ENCODE measurements around the gene DNAJB14. TPM values are rescaled to one million over a fixed set of nuclear protein-coding genes. Genes with fewer than 3 reads are reported as not detected.

DNAJB14 gene
- total RNA-seq, 1 experiment from 2014 or later = 39.9 TPM

DNA sequence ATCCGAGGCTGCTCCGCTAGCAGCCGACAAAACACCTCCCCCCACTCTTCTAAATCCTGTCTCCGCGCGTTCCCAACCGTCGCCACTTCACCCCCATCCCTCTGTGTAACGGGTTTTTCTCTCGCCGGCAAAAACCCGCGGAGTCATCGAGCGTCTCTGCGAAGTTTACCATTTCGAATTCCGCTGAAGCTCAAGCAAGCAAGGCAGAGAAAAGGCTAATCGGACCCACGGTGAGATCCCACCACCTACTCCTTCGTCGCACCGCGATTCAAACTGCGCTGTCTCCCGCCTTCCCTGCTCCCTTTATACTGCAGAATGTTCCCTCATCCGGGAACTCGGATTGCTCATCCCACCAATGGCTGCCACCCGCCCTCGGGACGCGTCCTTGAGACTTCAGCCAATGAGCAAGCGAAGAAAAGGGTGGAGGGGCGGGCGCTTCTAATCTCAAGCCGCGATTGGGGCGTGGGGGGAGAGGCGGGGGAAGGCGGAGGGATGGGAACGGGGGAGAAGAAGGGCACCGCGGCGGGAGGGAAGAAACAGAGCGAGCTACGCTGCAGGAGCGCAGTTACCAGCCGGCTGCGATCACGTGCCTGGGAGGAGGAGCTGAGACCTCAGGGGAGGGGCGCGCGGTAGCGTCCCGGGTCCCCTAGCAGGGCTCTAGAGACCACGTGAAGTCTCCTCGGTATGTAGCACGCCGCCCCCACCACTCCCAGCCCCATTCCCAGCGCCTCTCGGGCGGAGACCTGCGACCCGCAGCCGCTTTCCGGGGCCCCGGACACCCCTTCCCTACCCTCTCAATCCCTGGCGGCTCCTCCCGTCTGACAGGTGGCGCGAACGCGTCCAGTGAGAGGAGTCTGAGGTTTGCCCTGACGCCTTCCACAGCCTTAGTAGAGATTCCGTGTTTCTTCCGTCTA is 3.8 kb upstream of the DNAJB14 start, which contains the start of gene H2AZ1 (continued):
- TF ChIP-seq, protein P1, sequence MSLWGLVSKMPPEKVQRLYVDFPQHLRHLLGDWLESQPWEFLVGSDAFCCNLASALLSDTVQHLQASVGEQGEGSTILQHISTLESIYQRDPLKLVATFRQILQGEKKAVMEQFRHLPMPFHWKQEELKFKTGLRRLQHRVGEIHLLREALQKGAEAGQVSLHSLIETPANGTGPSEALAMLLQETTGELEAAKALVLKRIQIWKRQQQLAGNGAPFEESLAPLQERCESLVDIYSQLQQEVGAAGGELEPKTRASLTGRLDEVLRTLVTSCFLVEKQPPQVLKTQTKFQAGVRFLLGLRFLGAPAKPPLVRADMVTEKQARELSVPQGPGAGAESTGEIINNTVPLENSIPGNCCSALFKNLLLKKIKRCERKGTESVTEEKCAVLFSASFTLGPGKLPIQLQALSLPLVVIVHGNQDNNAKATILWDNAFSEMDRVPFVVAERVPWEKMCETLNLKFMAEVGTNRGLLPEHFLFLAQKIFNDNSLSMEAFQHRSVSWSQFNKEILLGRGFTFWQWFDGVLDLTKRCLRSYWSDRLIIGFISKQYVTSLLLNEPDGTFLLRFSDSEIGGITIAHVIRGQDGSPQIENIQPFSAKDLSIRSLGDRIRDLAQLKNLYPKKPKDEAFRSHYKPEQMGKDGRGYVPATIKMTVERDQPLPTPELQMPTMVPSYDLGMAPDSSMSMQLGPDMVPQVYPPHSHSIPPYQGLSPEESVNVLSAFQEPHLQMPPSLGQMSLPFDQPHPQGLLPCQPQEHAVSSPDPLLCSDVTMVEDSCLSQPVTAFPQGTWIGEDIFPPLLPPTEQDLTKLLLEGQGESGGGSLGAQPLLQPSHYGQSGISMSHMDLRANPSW (CRISPR knock-in tag; conservative IDR thresholded peaks at IDR 0.05; ENCODE audit: low read depth) = no peak
- TF ChIP-seq, protein P2, sequence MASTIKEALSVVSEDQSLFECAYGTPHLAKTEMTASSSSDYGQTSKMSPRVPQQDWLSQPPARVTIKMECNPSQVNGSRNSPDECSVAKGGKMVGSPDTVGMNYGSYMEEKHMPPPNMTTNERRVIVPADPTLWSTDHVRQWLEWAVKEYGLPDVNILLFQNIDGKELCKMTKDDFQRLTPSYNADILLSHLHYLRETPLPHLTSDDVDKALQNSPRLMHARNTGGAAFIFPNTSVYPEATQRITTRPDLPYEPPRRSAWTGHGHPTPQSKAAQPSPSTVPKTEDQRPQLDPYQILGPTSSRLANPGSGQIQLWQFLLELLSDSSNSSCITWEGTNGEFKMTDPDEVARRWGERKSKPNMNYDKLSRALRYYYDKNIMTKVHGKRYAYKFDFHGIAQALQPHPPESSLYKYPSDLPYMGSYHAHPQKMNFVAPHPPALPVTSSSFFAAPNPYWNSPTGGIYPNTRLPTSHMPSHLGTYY (CRISPR knock-in tag; IDR thresholded peaks at IDR 0.05) = peak; percentile 68; the same call in 1 of the 2 replicates
- no peak for TF ChIP-seq TCF7 (CRISPR knock-in tag; IDR thresholded peaks at IDR 0.05; ENCODE audit: low read depth)
- TF ChIP-seq CREB1 (CRISPR knock-in tag; IDR thresholded peaks at IDR 0.05) = no peak
- peak; percentile 60; the same call in 1 of the 2 replicates for TF ChIP-seq PRRX2 (CRISPR knock-in tag; IDR thresholded peaks at IDR 0.05)
- TF ChIP-seq SMAD4 (CRISPR knock-in tag; IDR thresholded peaks at IDR 0.05) = no peak
- TF ChIP-seq ETV6 (CRISPR knock-in tag; IDR thresholded peaks at IDR 0.05) = 0 out of 2 replicates have a peak, but pooled peaks have one; percentile 34
- TF ChIP-seq, protein P3, sequence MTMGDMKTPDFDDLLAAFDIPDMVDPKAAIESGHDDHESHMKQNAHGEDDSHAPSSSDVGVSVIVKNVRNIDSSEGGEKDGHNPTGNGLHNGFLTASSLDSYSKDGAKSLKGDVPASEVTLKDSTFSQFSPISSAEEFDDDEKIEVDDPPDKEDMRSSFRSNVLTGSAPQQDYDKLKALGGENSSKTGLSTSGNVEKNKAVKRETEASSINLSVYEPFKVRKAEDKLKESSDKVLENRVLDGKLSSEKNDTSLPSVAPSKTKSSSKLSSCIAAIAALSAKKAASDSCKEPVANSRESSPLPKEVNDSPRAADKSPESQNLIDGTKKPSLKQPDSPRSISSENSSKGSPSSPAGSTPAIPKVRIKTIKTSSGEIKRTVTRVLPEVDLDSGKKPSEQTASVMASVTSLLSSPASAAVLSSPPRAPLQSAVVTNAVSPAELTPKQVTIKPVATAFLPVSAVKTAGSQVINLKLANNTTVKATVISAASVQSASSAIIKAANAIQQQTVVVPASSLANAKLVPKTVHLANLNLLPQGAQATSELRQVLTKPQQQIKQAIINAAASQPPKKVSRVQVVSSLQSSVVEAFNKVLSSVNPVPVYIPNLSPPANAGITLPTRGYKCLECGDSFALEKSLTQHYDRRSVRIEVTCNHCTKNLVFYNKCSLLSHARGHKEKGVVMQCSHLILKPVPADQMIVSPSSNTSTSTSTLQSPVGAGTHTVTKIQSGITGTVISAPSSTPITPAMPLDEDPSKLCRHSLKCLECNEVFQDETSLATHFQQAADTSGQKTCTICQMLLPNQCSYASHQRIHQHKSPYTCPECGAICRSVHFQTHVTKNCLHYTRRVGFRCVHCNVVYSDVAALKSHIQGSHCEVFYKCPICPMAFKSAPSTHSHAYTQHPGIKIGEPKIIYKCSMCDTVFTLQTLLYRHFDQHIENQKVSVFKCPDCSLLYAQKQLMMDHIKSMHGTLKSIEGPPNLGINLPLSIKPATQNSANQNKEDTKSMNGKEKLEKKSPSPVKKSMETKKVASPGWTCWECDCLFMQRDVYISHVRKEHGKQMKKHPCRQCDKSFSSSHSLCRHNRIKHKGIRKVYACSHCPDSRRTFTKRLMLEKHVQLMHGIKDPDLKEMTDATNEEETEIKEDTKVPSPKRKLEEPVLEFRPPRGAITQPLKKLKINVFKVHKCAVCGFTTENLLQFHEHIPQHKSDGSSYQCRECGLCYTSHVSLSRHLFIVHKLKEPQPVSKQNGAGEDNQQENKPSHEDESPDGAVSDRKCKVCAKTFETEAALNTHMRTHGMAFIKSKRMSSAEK (CRISPR knock-in tag; IDR thresholded peaks at IDR 0.05; ENCODE audit: borderline replicate concordance) = no peak
- peak; percentile 82 for TF ChIP-seq NFYB (CRISPR knock-in tag; conservative IDR thresholded peaks at IDR 0.05; ENCODE audit: low read depth)
- TF ChIP-seq, protein P4, sequence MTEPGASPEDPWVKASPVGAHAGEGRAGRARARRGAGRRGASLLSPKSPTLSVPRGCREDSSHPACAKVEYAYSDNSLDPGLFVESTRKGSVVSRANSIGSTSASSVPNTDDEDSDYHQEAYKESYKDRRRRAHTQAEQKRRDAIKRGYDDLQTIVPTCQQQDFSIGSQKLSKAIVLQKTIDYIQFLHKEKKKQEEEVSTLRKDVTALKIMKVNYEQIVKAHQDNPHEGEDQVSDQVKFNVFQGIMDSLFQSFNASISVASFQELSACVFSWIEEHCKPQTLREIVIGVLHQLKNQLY (CRISPR knock-in tag; IDR thresholded peaks at IDR 0.05) = no peak
- no peak for TF ChIP-seq KAT7 (CRISPR knock-in tag; IDR thresholded peaks at IDR 0.05; ENCODE audit: borderline replicate concordance)
- TF ChIP-seq FOXK1 (CRISPR knock-in tag; IDR thresholded peaks at IDR 0.05) = peak; percentile 18; the same call in 1 of the 2 replicates
- no peak for TF ChIP-seq MXD4 (CRISPR knock-in tag; IDR thresholded peaks at IDR 0.05; ENCODE audit: borderline replicate concordance)
- TF ChIP-seq, protein P5, sequence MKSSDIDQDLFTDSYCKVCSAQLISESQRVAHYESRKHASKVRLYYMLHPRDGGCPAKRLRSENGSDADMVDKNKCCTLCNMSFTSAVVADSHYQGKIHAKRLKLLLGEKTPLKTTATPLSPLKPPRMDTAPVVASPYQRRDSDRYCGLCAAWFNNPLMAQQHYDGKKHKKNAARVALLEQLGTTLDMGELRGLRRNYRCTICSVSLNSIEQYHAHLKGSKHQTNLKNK (CRISPR knock-in tag; IDR thresholded peaks at IDR 0.05) = peak; percentile 78
- no peak; the same call in 1 of the 2 replicates for TF ChIP-seq JUN (CRISPR knock-in tag; IDR thresholded peaks at IDR 0.05)
- TF ChIP-seq ZNF396 (CRISPR knock-in tag; IDR thresholded peaks at IDR 0.05; ENCODE audit: borderline replicate concordance) = no peak
- TF ChIP-seq ZBTB21 (CRISPR knock-in tag; IDR thresholded peaks at IDR 0.05; ENCODE audit: borderline replicate concordance) = no peak
- 0 out of 2 replicates have a peak, but pooled peaks have one; percentile 25 for TF ChIP-seq NFE2L1 (CRISPR knock-in tag; IDR thresholded peaks at IDR 0.05)
- TF ChIP-seq, protein P6, sequence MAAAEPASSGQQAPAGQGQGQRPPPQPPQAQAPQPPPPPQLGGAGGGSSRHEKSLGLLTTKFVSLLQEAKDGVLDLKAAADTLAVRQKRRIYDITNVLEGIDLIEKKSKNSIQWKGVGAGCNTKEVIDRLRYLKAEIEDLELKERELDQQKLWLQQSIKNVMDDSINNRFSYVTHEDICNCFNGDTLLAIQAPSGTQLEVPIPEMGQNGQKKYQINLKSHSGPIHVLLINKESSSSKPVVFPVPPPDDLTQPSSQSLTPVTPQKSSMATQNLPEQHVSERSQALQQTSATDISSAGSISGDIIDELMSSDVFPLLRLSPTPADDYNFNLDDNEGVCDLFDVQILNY (CRISPR knock-in tag; IDR thresholded peaks at IDR 0.05) = no peak
- TF ChIP-seq ATF1 (CRISPR knock-in tag; IDR thresholded peaks at IDR 0.05) = no peak; the same call in 1 of the 2 replicates
- TF ChIP-seq ZNF671 (CRISPR knock-in tag; IDR thresholded peaks at IDR 0.05) = no peak
- no peak for TF ChIP-seq ZNF121 (CRISPR knock-in tag; IDR thresholded peaks at IDR 0.05)
- TF ChIP-seq FOXJ3 (CRISPR knock-in tag; IDR thresholded peaks at IDR 0.05; ENCODE audit: borderline replicate concordance) = no peak
- 0 out of 2 replicates have a peak, but pooled peaks have one; percentile 50 for TF ChIP-seq CREM (CRISPR knock-in tag; IDR thresholded peaks at IDR 0.05)
- no peak for TF ChIP-seq NR1H2 (CRISPR knock-in tag; IDR thresholded peaks at IDR 0.05)
- TF ChIP-seq, protein P7, sequence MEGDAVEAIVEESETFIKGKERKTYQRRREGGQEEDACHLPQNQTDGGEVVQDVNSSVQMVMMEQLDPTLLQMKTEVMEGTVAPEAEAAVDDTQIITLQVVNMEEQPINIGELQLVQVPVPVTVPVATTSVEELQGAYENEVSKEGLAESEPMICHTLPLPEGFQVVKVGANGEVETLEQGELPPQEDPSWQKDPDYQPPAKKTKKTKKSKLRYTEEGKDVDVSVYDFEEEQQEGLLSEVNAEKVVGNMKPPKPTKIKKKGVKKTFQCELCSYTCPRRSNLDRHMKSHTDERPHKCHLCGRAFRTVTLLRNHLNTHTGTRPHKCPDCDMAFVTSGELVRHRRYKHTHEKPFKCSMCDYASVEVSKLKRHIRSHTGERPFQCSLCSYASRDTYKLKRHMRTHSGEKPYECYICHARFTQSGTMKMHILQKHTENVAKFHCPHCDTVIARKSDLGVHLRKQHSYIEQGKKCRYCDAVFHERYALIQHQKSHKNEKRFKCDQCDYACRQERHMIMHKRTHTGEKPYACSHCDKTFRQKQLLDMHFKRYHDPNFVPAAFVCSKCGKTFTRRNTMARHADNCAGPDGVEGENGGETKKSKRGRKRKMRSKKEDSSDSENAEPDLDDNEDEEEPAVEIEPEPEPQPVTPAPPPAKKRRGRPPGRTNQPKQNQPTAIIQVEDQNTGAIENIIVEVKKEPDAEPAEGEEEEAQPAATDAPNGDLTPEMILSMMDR (IDR thresholded peaks at IDR 0.05) = no peak

Measured in WTC11 (cell line).